Activated CD4-positive, alpha-beta T cell treated with anti-CD3 and anti-CD28 coated beads, Interleukin-2, Interleukin-6, amounts not matched to agents 100 ng/mL and 50 ng/mL, durations not matched to agents 16 hours and 8 hours (primary cell): ENCODE measurements around the gene TRHDE.

Experiments
- DNase-seq: peaks from one replicate; pipeline ENCODE4 v3.0.0-alpha.2; 2020

The TRHDE gene

DNA sequence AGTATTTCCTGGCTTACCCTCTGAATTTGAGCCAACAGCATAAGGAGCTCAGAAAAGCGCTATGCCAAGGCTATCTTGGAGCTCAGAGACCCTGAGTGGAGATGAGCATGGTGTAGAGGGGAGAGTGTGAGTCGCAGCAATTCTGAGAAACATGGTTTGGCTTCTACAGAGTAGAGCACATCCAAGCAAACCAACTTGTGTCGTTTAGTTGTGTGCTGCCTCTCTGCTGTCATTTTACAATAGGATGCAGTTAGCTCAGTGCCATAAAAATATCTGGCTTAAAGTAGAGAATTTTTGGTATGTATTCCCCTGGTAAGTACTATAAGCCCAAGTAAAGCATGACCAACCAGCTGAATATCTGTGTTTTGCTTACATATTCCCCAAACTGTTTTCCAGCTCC is 249.2 kb downstream of the TRHDE start:
- no peak for DNase-seq

DNA sequence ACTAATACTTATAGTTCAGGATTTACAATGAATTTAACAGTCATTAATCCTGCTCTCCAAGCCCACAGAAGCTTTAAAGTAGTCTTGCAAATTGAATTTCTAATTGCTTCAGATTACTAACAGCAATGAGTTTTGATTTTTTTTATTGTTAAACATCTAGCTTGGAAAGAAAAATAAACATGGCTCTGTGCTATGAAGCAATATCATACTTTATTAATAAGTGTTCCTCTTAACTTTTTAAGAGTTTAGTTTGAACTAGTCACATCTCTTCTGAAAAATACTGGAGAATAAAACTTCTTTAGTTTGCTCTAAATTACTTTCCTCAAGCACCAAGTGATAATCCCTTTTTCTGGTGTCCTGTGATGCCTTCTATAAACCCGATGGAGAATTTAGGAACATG is 250.2 kb downstream of the TRHDE start:
- DNase-seq, result no peak

DNA sequence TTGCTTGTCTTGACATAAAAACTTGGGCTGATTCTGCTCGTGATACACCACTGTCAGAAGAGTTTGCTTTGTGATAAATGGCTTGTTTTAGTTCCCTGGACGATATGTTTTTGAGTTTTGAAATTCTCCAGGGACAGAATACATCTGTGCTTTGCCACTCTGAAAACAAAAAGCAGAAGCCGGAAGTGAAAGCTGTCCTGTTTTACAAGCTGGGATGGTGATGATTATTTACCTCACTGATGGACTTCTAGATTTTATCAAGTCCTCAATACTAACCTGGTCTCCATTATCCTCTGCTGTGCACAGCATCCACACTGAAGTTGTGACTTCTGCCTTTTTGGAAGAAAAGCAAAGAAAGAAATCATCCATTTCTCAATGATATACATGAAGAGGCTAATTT is 251.6 kb downstream of the TRHDE start:
- no peak for DNase-seq

DNA sequence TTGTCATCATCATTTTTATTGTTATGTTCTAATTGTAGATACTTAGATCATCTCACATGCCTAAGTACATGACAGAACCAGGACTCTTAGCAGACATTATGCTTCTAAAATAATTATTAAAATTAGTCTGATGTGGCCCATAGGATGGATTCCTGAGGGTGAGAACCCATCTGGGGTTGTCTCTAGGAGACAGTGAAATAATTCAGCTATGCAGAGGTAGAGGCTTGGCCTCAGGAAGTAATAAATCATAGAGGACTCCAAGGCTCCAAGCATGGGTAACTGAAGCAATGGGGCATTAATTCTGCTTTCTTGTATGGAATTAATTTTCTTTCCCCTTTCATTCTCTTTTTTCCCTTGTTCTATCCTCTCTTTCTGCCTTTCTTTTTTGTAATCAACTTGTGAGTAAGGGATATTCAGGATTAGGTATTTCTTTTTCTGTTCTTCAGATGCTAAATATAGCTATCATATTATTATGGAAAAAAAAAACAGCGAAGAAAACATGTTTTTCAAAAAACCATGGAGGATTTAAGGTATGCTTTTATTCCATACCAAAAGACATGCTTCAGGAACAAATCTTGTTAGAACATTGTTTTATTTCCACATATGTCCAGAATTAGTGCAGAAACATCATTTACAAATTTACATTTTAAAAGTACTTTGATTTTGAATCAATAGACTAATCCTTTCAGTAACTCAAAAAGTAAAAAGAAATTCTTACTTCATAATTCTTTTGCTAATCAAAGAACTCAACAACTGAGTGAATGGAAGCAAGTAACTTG is 263.2 kb downstream of the TRHDE start:
- DNase-seq, result no peak

DNA sequence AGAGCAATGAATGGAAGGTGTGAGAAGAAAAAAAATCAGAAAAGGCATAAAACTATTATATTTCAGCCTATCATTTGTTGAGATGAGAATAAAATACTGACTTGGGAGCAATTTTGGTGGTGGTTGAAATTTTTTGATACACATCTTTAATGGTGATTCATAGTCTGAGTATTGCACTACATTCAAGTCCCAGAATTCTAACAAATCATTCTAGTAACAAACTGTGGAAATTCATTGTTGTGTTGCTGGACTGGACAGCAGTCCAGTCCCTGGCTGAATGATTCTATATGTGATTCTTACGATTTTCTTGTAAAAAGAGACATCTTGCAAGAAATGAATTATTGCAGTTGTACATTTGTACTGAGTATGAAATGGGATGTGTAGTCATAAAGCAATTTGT is 268.6 kb downstream of the TRHDE start:
- no peak for DNase-seq

DNA sequence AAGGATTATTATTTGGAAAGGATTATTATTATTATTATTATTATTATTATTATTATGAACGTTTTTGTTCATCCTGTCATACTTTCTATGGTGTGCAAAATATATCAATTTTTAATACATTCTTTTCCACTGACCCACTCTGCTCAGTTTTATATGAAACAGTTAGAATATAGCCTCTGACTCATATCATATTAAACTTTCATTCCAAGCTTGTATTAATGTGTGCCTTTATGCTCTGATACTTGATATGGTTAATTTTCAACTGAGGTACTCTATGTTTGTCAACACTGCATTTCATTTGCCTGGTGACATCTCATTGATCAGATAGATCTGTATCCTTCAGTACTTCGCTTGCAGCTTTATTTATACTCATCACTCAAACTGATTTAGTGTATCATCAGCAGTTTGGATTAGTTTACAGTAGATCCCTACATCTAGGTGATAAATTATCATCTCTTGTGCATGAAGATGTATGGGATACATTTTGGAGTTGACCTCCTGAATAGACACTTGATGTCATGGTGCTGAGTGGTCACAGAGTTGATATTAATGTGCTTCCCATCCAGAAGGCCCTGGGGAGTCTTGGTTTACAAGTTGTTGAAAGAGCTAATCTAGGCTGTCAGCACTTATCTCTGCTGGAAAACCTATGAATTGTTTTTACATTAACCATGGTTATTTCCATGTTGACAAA is 271.8 kb downstream of the TRHDE start:
- DNase-seq, result no peak

DNA sequence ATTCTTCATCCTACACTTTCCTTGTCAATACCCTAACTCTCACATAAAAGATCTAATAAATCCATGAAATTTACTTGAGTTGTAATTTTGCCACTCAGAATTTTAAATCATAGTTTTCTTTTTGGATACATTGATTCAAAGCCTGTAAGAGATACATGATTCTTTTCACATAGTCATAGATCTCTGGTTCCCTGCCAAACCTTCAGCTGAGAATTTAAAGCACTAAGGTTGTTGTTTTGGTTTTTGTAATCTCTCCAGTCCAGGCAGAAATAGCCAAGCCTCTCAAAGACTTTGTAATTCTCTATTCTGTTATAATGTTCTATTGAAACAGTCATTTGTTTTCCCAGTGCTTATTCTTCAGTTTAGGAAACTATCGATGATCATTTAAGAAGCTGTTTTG is 273.9 kb downstream of the TRHDE start:
- DNase-seq, result no peak

DNA sequence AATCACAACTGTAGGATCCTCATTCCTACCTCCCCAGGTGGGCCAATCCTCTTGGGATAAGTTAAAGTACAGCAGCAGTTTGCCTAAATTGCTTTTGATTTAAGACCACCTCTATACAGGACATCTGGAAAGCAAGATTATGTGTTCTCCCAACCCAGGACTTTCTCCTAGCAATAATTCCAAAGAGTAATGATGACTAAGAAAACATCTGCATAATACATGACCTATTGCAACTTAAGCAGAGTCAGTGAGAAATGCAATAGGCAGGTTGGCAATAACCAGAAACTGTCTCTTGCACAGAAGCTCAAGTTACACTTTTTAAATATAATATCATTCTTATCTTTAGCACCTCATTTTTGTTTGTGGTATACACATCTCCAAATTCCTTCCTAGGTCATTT is 275.4 kb downstream of the TRHDE start:
- no peak for DNase-seq

DNA sequence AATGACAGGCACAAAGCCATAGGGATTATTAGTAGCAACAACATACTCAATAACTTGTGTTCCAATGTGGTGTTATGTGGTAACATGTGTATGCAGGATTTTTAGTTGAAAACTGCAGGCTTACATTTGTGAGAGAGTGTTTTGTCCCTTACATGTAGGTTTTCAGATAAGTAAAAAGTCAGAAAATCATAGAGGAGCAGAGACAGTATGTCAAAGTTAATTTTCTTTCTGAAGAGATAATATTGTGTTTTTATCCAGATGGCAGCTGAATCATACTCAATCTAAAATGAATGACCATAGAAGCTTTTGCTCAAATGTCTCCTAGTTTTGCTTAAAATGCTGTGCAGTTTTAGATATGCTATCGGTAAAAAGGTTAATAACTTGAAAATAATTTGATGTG is 277.0 kb downstream of the TRHDE start:
- DNase-seq, result no peak

DNA sequence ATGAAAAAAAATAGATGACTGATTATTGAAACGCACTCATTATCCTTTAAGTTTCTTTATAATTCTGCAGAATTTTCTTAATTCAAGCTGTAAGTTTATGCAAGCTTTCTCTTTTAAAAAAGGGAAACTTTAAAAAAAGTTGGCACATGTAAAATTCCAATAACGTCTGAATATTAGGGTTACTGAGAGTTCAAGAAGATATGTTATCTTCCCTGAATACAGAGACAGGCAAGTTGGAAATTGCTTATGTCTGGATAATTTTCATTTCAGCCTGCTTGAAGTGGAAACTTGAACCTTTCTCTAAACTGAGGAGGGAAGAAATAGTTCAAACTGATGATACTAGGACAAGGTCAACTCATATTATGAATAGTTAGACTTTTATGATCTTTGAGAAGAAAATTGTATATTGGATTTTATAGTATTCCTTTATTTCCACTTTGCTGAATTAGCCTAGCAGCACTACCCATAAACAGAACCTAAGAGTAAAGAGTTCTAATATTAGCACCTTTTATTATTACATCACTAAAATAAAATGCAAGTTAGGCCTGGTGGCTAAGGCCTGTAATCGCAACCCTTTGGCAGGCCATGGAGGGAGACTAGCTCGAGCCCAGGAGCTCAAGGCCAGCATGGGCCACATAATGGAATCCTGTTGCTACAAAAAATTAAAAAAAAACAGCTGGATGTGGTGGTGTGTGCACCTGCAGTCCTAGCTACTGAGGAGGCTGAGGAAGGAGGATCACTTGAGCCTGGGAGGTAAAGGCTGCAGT is 288.0 kb downstream of the TRHDE start:
- no peak for DNase-seq

DNA sequence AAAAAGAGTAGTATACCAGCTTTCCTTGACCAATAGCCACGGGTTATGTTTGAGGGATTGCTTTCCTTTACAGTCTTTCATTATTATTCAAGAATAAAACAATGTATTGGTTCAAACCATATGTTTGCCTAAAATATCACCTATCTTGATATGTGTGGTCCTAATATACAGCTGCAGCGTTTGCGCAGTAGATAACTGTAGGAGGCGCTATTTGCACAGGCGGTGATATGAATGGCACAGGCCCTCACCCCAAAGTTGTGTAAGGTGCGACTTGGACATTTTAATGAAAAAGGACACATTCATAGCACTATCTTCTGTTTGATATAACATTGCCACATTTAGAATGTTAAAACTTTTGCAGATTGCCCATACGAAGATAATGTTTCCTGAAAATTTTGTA is 298.4 kb downstream of the TRHDE start:
- DNase-seq, result peak; percentile 1

DNA sequence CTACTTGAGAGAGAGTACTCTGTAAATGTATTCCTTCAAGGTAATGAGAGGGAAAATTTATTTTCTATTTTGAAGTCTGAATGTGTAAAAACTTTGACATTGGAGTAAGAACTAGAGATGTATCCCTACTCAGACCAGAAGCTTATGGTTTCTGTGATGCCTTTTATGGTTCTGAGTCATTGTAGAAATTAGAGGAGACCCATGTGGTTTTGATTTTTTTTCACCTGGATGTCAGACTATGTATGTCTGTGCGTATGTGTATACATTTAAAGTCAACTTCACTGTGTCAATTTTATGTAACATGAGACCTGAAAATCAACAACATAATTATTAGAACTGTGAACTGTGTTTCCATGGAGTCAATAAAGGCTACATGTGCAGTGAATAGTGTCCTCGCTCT is 302.0 kb downstream of the TRHDE start:
- no peak for DNase-seq

DNA sequence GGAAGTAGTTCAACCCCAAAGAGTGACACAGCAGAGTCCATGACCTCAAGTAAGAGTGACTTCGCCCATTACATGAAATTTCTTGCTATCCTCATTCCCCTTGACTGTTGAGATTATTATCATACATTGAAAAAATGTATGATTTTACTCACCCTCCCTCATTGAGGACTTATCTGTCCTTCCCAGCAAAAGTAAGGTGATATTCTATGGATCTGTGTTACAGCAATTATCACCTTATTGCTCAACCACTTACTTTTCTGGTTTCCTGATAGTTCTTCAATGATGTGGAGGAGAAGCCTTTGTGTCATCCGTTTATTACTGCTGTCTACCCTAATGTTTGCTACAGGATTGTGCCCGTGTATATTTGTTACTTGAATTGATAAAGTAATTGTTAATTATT is 306.2 kb downstream of the TRHDE start:
- DNase-seq, result no peak

DNA sequence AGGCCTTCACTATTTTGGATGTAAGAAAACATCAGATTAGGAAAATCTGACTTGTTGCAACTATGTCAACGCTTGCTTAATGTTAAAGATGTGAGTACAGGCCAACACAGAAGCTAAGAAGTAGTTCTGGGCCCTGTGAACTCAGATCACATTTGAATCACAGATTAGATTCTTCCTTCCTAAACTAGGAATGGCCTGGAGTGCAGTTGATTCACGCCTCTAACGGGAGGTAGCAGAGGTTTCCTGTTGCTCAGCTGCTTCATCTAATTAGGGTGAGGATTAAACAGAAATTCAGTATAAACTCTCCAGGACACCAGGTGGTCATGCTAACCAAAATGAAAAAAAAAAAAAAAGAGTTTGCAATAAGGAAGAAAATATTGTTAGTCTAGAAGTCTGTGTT is 314.3 kb downstream of the TRHDE start:
- no peak for DNase-seq

DNA sequence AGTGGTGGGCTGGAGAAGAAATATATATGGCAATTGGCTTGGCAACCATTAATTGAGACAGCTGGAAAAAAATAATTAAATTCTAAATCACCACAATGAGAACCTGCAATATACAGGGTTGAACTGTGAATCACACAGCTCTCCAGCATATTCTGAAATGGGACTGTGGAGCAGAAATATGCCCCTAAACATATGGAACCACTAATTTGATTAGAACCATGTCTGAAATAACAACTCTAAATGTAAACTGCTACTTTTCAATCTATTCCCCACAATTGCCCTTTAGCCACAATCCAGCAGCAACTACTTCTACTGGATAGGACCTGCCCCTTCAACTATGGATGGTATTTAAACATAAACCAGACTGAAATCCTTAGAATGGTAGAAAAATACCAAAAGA is 330.4 kb downstream of the TRHDE start:
- no peak for DNase-seq

DNA sequence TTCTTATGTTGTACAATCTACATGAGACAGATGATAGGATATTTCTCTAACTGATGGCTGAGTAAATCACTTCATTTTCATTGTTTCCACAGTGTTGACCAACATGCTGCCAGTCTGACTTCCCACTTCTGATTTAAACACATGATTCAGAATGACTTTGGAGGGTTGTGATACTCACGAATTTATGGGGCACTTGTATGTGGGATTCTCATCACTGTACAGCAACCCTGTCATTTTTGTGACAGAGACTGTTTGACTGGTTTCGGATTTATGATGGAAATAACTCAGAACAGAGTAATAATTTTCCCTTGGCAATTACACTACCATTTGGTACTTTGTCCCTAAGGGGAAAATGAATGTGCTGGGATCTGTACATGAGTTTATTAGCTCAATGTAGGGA is 333.8 kb downstream of the TRHDE start:
- no peak for DNase-seq

DNA sequence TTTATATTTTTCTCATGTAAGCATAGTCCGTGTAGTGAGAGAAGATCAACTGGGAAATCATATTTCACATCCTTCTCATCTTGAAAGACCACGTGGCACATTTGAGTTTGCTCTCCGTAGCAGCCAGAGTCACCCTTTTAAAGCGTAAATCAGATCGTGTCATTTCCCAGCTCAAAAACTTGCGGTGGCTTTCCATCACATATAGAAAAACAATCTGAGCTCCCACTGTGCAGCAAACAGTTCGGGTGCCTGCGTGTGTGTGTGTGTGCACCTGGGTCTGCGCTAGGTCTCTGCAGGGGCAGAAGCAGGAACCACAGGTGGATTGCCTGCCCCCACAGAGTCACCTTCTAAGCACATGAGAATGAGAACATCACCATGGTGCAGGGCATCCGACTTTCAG is 338.2 kb downstream of the TRHDE start:
- no peak for DNase-seq

DNA sequence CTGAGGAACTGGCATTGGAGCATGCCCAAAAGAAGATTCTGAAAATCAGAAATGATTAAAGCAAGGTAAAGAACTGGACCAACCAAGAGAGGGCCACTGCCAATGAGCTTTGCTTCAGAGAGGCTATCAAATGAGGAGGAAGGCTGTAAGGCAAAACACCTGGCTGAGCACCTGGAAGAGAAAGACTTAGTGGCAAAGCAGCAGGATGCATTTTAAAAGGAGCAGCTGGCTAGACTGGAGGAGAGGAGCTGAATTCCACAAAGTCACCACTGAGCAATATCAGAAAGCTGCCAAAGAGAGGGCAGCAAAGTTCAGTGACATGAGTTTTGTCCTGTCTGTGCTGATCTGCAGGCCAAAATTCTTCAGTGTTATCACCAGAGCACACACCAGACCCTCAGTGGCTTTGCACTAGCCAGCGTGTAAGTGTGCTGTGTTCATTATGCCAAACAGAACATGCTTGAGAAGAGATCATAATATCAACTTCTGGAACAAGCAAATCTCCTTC is 338.7 kb downstream of the TRHDE start:
- DNase-seq, result no peak

DNA sequence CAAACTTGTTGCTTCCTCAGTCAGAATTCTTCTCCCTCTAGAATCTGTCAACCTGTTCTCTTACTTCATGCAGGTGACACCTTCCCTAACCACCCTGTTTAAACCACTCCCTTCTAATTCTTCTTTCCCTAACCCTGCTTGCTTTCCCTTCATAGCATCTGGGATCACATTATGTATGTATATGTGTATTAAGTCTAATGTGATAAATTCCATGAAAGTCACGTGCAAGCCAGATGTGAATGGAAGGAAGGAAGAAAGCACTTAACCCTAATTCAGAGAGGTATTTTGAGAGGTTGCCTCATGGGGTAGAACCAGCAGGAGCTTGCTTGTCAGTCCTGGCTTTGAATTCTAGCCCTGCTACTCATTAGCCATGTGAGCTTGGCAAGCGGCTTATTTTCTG is 340.0 kb downstream of the TRHDE start:
- DNase-seq, result no peak

DNA sequence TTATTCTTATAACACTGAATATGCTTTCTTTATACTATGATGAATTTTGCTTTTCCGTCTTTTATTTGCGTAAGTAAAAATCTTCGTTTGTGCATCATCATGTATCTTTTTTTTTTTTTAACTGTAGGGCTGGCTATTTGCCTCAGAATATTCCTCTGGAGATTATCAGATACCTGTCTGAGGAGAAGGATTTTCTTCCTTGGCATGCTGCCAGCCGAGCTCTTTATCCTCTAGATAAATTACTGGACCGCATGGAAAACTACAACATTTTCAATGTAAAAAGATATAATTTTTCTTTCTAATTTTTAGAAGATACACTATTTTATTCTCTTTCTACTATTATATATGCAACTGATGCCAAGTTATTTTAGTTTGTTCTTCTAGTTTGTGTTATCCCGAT is 346.6 kb downstream of the TRHDE start:
- no peak for DNase-seq

DNA sequence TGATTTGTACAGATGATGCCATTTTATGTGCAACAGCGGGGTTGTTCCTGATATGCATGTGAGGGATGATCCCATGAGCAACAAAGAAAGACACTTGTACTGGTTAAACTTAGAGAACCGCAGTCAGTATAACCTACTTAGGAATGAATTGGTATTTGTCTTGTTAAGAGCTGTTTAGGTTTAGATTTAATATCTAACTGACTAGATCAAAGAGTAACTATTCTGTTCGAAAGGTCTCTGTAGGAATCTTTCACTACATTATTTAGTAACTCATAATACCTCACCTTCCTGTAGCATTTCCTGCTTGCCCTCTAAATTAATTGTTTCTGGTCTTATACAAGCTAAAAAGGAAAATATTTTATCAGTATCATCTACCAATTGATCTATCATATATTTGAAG is 350.4 kb downstream of the TRHDE start:
- no peak for DNase-seq

DNA sequence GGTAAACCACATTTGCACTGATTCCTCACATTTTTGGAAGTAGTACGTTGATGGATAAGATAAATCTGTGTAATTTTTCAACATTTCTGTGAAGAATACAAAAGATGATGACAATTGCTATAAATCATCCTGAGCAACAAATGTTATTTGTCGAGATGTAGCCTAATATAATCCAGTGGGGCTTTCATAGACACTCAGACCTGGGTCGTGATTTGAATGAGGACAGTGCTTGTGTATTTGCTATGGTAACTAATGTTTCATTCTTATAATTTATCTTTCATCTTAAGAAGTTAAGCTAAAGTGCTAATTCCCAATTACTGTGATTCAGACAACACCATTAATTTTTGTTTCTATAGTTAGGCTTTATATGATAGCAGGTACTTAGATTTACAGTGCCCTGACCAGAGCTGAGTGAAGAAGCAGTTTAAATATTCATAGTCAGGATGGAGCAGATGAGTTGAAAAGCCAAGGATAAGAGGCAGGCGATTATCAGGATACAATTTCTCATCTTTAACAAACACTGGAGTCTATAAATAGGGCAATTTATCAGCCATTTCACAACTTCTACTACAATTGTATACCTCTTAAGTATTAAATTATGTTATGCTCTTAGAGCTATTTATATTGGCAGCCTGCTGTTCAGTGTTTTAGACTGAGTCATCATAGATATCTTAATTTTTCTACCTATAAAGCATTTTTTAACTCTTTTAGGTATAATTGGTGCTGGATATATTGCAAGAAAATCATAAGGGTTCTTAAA is 359.9 kb downstream of the TRHDE start:
- no peak for DNase-seq

DNA sequence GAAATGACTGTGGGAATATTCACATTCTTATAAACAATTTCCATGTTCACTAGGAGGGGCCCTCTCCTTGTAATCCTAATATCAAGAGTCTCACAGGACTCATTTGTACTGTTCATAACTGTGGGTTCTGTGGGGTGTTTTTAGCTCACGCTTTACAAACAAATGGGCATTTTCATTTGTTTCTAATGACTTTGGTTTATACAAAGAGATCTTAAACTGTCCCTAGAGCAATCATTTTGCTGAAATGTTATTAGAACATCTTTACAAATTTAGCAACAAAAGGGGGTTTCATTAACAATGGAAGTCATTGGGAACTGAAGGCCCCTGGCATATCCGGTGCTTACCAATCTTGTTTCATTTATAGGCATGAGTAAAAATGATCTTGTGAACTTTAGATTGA is 370.5 kb downstream of the TRHDE start:
- no peak for DNase-seq
